GM12873 (cell line): ENCODE results near the gene CA10.

Experiments
- TF ChIP-seq, protein P1 (sequence below): IDR thresholded peaks from 2 replicates; pipeline ENCODE4 v1.5.1; 2012; ENCODE audit warnings: low read depth, mild to moderate bottlenecking, moderate library complexity, low read length, control low read depth; ENCODE audit not compliant: insufficient read depth; ENCODE audit errors: missing control alignments

CA10 gene

DNA sequence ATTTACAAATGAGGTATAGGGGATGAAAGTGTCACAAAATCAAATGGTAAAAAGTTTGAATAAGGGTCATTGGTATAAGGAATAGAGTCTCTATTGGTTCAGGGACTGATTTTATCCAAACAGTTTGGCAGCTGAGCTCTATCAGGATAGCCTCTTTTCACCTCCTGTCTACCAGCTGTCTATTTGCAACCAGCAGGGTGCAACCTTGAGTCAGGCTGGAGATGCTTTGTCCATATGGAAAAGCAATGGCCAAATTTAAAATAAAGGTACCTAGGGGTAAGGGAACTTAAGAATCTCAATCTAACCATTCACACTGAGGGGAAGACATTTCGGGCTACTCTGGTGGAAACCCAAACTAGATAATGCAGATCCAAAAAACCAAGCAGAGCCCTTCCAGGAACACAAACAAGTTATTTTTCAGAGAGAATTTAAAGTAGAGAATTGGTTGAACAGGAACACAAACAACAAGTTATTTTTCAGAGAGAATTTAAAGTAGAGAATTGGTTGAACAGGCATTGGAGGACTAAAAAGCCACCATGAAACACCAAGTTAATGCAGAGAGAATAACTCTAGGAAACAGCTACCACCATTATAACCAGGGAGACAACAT, 12.6 kb upstream of the CA10 start:
- TF ChIP-seq, protein P1, sequence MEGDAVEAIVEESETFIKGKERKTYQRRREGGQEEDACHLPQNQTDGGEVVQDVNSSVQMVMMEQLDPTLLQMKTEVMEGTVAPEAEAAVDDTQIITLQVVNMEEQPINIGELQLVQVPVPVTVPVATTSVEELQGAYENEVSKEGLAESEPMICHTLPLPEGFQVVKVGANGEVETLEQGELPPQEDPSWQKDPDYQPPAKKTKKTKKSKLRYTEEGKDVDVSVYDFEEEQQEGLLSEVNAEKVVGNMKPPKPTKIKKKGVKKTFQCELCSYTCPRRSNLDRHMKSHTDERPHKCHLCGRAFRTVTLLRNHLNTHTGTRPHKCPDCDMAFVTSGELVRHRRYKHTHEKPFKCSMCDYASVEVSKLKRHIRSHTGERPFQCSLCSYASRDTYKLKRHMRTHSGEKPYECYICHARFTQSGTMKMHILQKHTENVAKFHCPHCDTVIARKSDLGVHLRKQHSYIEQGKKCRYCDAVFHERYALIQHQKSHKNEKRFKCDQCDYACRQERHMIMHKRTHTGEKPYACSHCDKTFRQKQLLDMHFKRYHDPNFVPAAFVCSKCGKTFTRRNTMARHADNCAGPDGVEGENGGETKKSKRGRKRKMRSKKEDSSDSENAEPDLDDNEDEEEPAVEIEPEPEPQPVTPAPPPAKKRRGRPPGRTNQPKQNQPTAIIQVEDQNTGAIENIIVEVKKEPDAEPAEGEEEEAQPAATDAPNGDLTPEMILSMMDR, result peak; percentile 61

DNA sequence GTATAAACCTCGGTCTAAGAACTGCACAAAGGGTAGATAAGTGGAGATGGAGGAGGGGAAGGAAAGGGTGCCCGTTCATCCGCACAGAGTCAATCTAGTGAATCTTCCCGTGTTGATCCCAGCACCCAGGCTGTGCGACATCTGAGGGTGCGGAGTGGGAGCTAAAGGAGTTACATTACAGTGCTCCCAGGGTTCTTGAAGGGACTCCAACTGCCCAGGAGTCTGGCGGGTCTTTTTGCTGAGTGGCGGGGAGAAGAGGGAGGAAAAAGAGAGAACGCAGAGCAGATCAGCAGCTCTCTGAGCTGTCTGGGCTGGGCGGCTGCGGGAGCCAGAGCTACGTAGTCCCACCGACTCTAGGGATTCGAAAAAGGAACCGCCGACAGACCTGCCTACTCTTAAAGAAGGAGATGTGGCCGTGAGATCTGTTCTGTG, 1.6 kb upstream of the CA10 start:
- TF ChIP-seq, protein P1, result no peak

DNA sequence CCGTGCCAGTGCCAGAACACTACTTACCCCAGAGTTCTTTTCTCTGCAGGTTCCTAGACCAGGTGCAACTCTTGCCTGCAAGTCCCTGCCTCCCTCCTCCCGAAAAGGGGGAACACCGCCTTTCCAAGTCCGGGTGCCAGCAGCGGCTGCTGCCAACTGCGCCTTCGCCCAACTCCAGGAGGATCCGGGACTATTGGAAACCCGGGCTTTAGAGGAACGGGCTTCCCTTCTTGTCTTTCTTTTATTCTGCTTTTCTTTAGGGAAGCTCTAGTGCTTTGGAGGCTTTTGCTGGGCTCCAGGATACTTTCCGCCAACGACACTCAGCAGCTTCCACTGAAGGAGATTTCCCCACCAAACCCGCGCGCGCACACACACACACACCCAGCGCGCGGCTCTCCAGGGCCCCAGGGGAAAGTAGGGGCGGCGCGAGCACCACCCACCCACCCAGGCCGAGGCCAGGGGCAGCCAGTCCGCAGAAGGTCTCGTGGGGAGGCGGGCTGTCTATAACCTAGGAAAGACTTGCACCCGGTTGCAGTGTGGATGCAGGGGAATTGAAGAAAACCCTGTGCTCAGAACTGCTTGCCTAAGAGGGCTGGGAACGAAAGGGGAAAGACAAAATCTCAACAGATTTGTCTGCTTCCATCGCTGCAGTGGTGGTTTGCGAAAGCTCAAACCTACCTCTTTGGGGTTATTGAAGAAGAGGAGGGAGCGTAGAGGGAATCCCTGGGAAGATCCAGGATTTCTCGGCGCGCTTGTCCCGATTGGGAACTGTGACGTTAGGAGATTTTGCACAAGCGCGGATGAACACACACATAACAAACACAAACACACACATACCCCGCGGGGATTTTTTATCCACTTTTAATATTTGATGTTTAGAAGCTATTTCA, 977 bp upstream of the CA10 start:
- TF ChIP-seq, protein P1, result no peak

DNA sequence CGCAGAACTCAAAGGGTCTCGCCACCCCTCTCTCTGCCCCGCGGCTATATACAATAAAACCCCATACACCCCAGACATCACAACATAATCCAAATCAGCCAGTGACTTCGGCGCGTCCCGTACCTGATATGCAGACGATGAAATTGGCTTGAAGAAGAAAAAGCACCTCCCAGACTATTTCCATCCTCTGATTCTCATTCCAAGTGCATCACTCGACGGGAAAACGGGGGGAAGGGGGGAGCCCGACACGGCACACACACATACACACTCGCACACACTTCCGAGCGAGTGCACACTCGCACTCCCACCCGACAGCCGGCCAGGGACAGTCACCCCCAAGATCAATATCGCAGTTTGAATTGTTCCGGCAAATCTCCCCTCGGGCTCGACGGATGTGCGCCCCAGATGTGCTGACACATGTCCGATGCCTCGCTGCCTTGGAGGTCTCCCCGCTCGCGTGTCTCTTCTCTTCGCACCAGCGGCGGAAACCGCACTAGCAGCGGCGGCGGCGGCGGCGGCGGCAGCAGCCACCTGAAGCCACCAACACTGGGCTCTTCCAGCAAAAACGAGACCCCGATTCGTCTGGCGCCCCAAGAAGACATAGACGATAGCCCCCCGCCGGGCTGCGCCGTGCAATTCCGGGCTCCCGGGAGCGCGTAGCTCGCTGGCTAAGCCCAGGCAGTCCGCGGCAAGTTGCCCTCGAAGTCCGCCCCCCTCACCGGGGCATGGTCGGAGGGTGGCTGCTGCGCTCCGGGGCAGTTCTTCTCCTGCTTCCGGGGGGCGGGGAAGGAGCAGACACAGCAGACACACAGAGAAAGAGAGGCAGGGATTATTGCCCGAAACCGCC, 688 bp downstream of the CA10 start:
- TF ChIP-seq, protein P1, result no peak

DNA sequence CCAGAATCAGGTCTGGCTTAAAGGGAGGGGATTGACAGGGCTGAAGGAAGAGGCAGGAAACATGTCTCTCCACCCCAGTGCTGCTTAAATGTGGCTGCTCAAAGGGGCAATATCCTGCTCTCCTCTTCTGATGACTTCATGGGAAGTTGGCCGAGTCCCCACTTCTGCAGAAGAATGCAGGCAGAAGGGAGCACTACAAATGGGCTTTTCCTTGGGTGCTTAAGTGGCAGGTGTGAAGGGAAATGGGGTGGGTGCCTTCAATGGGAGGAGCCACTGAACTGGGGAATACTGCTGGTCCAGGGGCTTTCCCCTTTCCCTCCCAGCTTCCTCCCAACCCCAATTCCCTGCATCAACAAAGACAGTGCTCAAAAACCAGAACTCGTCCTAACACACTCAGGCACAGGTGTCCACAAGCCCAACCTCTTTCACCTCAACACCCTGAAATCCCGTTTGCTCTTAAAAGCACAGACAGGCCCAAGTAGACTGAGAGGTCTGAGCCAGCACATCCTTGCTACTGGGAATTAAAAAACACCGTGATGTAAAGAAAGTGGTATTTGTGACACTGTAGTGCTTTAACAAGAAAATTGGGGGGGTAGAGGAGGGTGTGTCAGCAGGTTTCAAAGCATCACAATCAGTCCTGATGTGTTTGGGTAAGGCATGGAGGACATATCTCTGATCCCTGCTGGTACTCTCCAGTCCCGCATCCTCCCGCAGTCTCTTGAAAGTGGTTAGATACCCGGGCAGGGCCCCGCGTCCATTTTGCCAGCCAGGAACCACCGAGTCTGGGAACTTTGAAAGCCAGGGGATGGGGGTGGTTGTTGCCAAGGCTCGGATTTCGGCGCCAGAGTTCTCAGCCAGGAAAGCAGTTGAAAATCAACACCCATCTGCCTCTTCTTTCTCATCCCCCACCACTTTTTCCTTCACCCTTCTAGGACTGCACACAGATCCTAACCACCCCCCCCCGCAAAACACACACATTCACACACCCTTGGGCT, 1.6 kb downstream of the CA10 start:
- TF ChIP-seq, protein P1, result no peak

DNA sequence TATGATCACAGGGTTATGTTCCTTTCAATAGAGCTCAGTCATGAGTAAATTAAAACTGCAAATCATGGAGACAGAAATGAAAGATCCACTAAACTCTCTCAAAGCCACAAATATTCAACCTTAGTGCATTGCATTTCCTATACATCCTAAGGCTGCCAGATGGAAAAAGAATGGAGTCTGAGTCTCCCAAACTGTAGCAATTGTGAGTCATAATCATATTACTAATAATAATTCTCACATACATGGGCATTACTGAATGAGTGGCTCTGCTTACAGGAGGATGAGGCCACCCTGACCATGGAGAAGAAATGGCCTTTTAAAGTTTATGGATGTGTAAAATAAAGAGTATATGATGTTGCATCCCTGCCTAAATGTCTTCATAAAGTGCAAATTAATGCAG, 3.2 kb downstream of the CA10 start:
- TF ChIP-seq, protein P1, result no peak
